ENCODE results near the gene PPM1E.

Gene PPM1E

DNA sequence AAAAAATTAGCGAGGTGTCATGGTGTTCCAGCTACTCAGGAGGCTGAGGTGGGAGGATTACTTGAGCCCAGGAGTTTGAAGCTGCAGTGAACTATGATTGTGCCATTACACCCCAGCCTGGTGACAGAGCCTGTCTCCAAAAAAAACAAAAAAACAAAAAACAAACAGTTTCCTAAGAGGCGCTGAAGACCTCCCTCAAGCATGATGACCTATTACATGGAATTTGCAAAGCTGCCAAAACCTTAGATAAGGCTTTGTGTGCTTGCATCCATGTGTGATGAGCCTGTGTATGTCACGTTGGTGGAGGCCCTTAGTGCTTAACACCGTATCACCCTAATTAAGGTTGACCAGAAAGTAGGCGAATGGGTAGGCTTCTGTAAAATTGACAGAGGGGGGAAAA, 143.5 kb downstream of the PPM1E start:
- TF ChIP-seq, protein P1, sequence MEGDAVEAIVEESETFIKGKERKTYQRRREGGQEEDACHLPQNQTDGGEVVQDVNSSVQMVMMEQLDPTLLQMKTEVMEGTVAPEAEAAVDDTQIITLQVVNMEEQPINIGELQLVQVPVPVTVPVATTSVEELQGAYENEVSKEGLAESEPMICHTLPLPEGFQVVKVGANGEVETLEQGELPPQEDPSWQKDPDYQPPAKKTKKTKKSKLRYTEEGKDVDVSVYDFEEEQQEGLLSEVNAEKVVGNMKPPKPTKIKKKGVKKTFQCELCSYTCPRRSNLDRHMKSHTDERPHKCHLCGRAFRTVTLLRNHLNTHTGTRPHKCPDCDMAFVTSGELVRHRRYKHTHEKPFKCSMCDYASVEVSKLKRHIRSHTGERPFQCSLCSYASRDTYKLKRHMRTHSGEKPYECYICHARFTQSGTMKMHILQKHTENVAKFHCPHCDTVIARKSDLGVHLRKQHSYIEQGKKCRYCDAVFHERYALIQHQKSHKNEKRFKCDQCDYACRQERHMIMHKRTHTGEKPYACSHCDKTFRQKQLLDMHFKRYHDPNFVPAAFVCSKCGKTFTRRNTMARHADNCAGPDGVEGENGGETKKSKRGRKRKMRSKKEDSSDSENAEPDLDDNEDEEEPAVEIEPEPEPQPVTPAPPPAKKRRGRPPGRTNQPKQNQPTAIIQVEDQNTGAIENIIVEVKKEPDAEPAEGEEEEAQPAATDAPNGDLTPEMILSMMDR (IDR thresholded peaks at IDR 0.05; ENCODE audit: low read depth, low read length, poor library complexity, severe bottlenecking): no peak
- Histone ChIP-seq H3K79me2 (ENCODE audit: control insufficient read depth, low read length) (peaks cover 20% of the 10 kb centered on the region), H3K27ac (ENCODE audit: low read depth, low read length) (no peak overlapping the region), H3K4me2 (ENCODE audit: low read length) (no peak overlapping the region), H3K9me2 (replicated peaks; ENCODE audit: control insufficient read depth, low read length) (no peaks in the 10 kb centered on the region), H3K36me3 (ENCODE audit: control insufficient read depth, low read length) (peaks cover 14% of the 10 kb centered on the region), H3K4me1 (ENCODE audit: control insufficient read depth, low read length) (peaks cover 9% of the 10 kb centered on the region), H4K20me1 (ENCODE audit: control insufficient read depth, insufficient read depth, low read depth, low read length) (no peaks in the 10 kb centered on the region), H3K27me3 (ENCODE audit: control insufficient read depth, low read length) (no peaks in the 10 kb centered on the region), H3K9me3 (ENCODE audit: control insufficient read depth, insufficient read depth, low read length) (peaks cover 8% of the 10 kb centered on the region; the same call in 1 of the 2 replicates), H3K4me3 (ENCODE audit: low read length) (no peak overlapping the region), H3F3A (ENCODE audit: control insufficient read depth, insufficient read depth) (0 out of 2 replicates have a peak, but pooled peaks cover 3% of the 10 kb centered on the region)

DNA sequence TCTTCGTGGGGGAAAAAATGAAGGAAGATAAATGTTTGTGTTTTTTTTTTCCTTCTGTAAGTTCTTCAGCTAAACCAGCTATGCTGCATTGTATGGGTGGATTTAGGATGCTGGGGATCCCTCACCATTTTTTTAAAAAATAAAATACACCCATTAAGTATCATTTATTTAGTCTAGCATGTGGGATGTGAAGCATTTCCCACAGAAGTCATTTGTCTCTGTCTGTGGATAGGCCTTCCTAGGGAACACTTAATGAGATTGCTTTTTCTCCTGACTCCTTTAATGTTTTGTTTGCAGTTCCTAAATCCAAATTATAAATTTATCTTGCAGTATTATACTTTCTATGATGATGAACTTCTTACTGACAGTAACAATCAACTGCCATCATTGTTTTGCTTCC, 146.7 kb downstream of the PPM1E start:
- Histone ChIP-seq H3K4me3 (ENCODE audit: low read length) (no peak overlapping the region), H4K20me1 (ENCODE audit: control insufficient read depth, insufficient read depth, low read depth, low read length) (no peaks in the 10 kb centered on the region), H3K9me3 (ENCODE audit: control insufficient read depth, insufficient read depth, low read length) (peaks cover 7% of the 10 kb centered on the region; the same call in 1 of the 2 replicates), H3K9me2 (replicated peaks; ENCODE audit: control insufficient read depth, low read length) (no peaks in the 10 kb centered on the region), H3K27ac (ENCODE audit: low read depth, low read length) (no peak overlapping the region), H3K27me3 (ENCODE audit: control insufficient read depth, low read length) (no peaks in the 10 kb centered on the region), H3F3A (ENCODE audit: control insufficient read depth, insufficient read depth) (peaks cover 6% of the 10 kb centered on the region), H3K4me1 (ENCODE audit: control insufficient read depth, low read length) (peaks cover 11% of the 10 kb centered on the region), H3K79me2 (ENCODE audit: control insufficient read depth, low read length) (peaks cover 24% of the 10 kb centered on the region), H3K4me2 (ENCODE audit: low read length) (no peak overlapping the region), H3K36me3 (ENCODE audit: control insufficient read depth, low read length) (peaks cover 10% of the 10 kb centered on the region)
- no peak for TF ChIP-seq EZH2phosphoT487 (IDR thresholded peaks at IDR 0.05; ENCODE audit: borderline replicate concordance, low read length)
- TF ChIP-seq, protein P1 (IDR thresholded peaks at IDR 0.05; ENCODE audit: low read depth, low read length, poor library complexity, severe bottlenecking): no peak

DNA sequence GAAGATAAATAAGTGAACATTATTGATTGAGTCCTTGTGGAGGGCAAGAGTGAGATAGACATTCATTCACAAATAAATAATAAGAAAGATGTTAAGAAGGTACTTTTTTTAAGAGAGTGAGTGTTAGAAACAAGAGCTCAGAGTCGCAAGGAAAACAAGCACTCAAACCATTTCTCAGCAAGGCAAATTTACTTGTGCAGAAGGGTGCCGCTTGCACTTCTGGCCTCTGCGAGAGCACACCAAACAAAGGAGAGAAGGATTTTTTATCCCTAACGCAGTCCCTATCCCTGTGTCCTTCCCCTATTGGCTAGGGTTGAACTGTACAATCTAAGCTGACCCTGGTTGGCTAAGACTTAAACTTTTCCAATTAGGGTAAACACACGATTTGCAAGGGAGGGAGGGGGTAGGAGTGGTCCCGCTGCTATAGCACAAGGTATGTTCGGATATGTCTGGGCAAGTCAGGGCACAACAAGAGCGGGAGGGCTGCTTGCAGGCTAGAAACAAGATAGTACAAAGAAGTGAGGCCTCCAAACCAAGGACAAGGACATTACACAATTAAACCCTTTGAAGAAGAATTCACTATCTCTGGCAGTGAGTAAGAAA, 156.2 kb downstream of the PPM1E start:
- Histone ChIP-seq H3K79me2 (ENCODE audit: control insufficient read depth, low read length) (peaks cover 76% of the 10 kb centered on the region), H3K27ac (ENCODE audit: low read depth, low read length) (no peak overlapping the region), H3K9me3 (ENCODE audit: control insufficient read depth, insufficient read depth, low read length) (peaks cover 28% of the 10 kb centered on the region), H3K9me2 (replicated peaks; ENCODE audit: control insufficient read depth, low read length) (no peaks in the 10 kb centered on the region), H3K36me3 (ENCODE audit: control insufficient read depth, low read length) (peaks cover 34% of the 10 kb centered on the region), H4K20me1 (ENCODE audit: control insufficient read depth, insufficient read depth, low read depth, low read length) (no peaks in the 10 kb centered on the region), H3K4me3 (ENCODE audit: low read length) (no peak overlapping the region), H3K27me3 (ENCODE audit: control insufficient read depth, low read length) (no peaks in the 10 kb centered on the region), H3K4me1 (ENCODE audit: control insufficient read depth, low read length) (peaks cover 28% of the 10 kb centered on the region), H3F3A (ENCODE audit: control insufficient read depth, insufficient read depth) (no peaks in the 10 kb centered on the region), H3K4me2 (ENCODE audit: low read length) (no peak overlapping the region)
- TF ChIP-seq EZH2phosphoT487 (IDR thresholded peaks at IDR 0.05; ENCODE audit: borderline replicate concordance, low read length): no peak
- TF ChIP-seq, protein P1 (IDR thresholded peaks at IDR 0.05; ENCODE audit: low read depth, low read length, poor library complexity, severe bottlenecking): no peak

Measured in DOHH2 (cell line).